Gastroesophageal sphincter (tissue), 4 donors: ENCODE results near the gene ZNF888. TPM values are rescaled to one million over a fixed set of nuclear protein-coding genes. Genes with fewer than 3 reads are reported as not detected.

Experiments used
- ATAC-seq: fragments of 150-250 bp; one replicate; pipeline ENCODE4 v1.9.1; 2016; ENCODE audit warnings: mild to moderate bottlenecking, moderate library complexity
- H3K27ac ChIP-seq, 4 donors: fragments of 200-600 bp; sonication (generic) in 3 of 4; 1 replicate in 3 of 4; 2 replicates in 1 of 4; pipeline ENCODE4 v1.5.1; 2016 to 2019
- H3K27me3 ChIP-seq: fragments of 200-600 bp; sonication (generic); one replicate; pipeline ENCODE4 v1.5.1; 2019
- H3K36me3 ChIP-seq, 2 donors: fragments of 200-600 bp; sonication (generic); one replicate each; pipeline ENCODE4 v1.5.1; 2019; ENCODE audit warnings: control low read depth in 1 of 2
- H3K4me1 ChIP-seq, 3 donors: fragments of 200-600 bp; sonication (generic); 1 replicate in 2 of 3; 2 replicates in 1 of 3; pipeline ENCODE4 v1.5.1; 2016 to 2019; ENCODE audit warnings: control low read depth in 2 of 3
- H3K4me3 ChIP-seq, 2 donors: fragments of 200-600 bp; sonication (generic); one replicate each; pipeline ENCODE4 v1.5.1; 2019; ENCODE audit warnings: mild to moderate bottlenecking in 1 of 2, moderate library complexity in 1 of 2
- H3K9me3 ChIP-seq, 3 donors: fragments of 200-600 bp; sonication (generic); one replicate each; pipeline ENCODE4 v1.5.1; 2017 to 2019; ENCODE audit warnings: control low read depth in 2 of 3
- CTCF ChIP-seq, 4 experiments: fragments of 200-600 bp in 2 of 4; fragments of 450-650 bp in 2 of 4; sonication (generic) in 1 of 4; IDR thresholded peaks; one replicate each; pipeline ENCODE4 v1.5.1; 2017 to 2019; ENCODE audit warnings: antibody characterized with exemption in 4 of 4, mild to moderate bottlenecking in 2 of 4, moderate library complexity in 2 of 4
- EP300 ChIP-seq: sonication (generic); formaldehyde crosslinking; IDR thresholded peaks from one replicate; pipeline ENCODE4 v1.6.1; 2017; ENCODE audit warnings: antibody characterized with exemption, mild to moderate bottlenecking
- POLR2A ChIP-seq, 2 donors: fragments of 450-650 bp; IDR thresholded peaks; one replicate each; pipeline ENCODE4 v1.6.1; 2017; ENCODE audit warnings: antibody characterized with exemption in 2 of 2, mild to moderate bottlenecking in 2 of 2, moderate library complexity in 1 of 2
- POLR2AphosphoS5 ChIP-seq: sonication (generic); formaldehyde crosslinking; IDR thresholded peaks from one replicate; pipeline ENCODE4 v1.6.1; 2017; ENCODE audit warnings: antibody characterized with exemption
- WGBS, 2 donors: methylation state at CpG; one replicate each; pipeline ENCODE4 v1.1.5; 2018; ENCODE audit warnings: low coverage in 1 of 2; 5-methylcytosine and 5-hydroxymethylcytosine counted together
- total RNA-seq, 4 donors: library from RNA; depleted of rRNA; stranded (reverse); fragments of >200 nt; gene quantifications; one replicate each; pipeline ENCODE4 v1.1.0, GENCODE V29; 2016

Gene ZNF888
- total RNA-seq = 1 to 10 TPM; 2.6 to 4.1 (median 3.0) TPM

- ATAC-seq = peak; percentile 99
- H3K4me1 ChIP-seq = peaks cover 0 to 24% (median 3%) of the 10 kb centered on the region in 3 donors
- peak within 1 kb of the TSS; percentile 58 to 70 for H3K4me3 ChIP-seq
- H3K36me3 ChIP-seq = peaks cover 0 to 9% of the 10 kb centered on the region in 2 donors
- WGBS, 2 donors = 3 to 8% methylated on average over 7 to 27 of the region's 55 CpGs
- H3K27me3 ChIP-seq = no peaks in the 10 kb centered on the region
- no peaks in the 10 kb centered on the region for H3K9me3 ChIP-seq
- H3K27ac ChIP-seq = peak within 1 kb of the TSS; percentile 69 to 91 (median 82)
- TF ChIP-seq EP300 (no peak), CTCF (IDR thresholded peaks at IDR 0.05) (no peak), POLR2A (IDR thresholded peaks at IDR 0.05) (peak; percentile 23 to 57), POLR2AphosphoS5 (peak; percentile 52)
Observed at GRCh38 chr19:52922841-52923777, at the start of gene ZNF888. TSS of gene ZNF888 (minus strand) at chr19:52923428. CDS start at chr19:52917873, 5,555 bp downstream.

GRCh38 chr19:52967772-52968171 is 44.5 kb upstream of the ZNF888 start:
- Histone ChIP-seq H3K36me3 (peaks cover 0 to 38% of the 10 kb centered on the region in 2 donors), H3K27ac (no peak overlapping the region), H3K27me3 (no peaks in the 10 kb centered on the region), H3K4me1 (peaks cover 0 to 11% (median 7%) of the 10 kb centered on the region in 3 donors), H3K9me3 (peaks cover 0 to 12% (median 0%) of the 10 kb centered on the region in 3 donors), H3K4me3 (no peak overlapping the region)
- TF ChIP-seq POLR2A (IDR thresholded peaks at IDR 0.05) = no peak
- no peak for TF ChIP-seq EP300
- TF ChIP-seq POLR2AphosphoS5 = no peak
- TF ChIP-seq CTCF (IDR thresholded peaks at IDR 0.05) = no peak
- 96 to 100% methylated on average over 2 of the region's 2 CpGs for WGBS, 2 donors
- ATAC-seq = no peak

- no peak for TF ChIP-seq POLR2A (IDR thresholded peaks at IDR 0.05)
- no peak for TF ChIP-seq POLR2AphosphoS5
- TF ChIP-seq EP300 = no peak
- H3K27ac ChIP-seq = peak overlapping the region; percentile 77 to 91 (median 87)
- WGBS, 2 donors = 0% methylated on average over 4 to 6 of the region's 12 CpGs
Observed at GRCh38 chr19:52963247-52963618, 40.0 kb upstream of the ZNF888 start.

GRCh38 chr19:52962394-52963246 is 39.4 kb upstream of the ZNF888 start, which contains the start of gene ZNF816:
TSS of gene ZNF816 (minus strand) at chr19:52962881. CDS start at chr19:52956089, 6,792 bp downstream.
- WGBS, 2 donors = 0% methylated on average over 4 to 20 of the region's 55 CpGs
- Histone ChIP-seq H3K27ac (peak within 1 kb of the TSS; percentile 77 to 91 (median 87)), H3K9me3 (peaks cover 0 to 31% (median 0%) of the 10 kb centered on the region in 3 donors), H3K4me1 (peaks cover 3 to 26% (median 13%) of the 10 kb centered on the region in 3 donors), H3K36me3 (peaks cover 0 to 26% of the 10 kb centered on the region in 2 donors), H3K27me3 (no peaks in the 10 kb centered on the region), H3K4me3 (peak within 1 kb of the TSS; percentile 61 to 77)
- TF ChIP-seq EP300 = no peak
- peak in 1 of 2 donors; percentile 47 for TF ChIP-seq POLR2A (IDR thresholded peaks at IDR 0.05)
- TF ChIP-seq CTCF (IDR thresholded peaks at IDR 0.05) = no peak
- peak; percentile 73 for TF ChIP-seq POLR2AphosphoS5
- ATAC-seq = peak; percentile 99

More at GRCh38 chr19:52963247-52963618, 40.0 kb upstream of the ZNF888 start:
- ATAC-seq = peak; percentile 37
- Histone ChIP-seq H3K27me3 (no peaks in the 10 kb centered on the region), H3K36me3 (peaks cover 0 to 21% of the 10 kb centered on the region in 2 donors), H3K4me1 (peaks cover 3 to 26% (median 13%) of the 10 kb centered on the region in 3 donors), H3K9me3 (peaks cover 0 to 31% (median 0%) of the 10 kb centered on the region in 3 donors), H3K4me3 (peak overlapping the region; percentile 61 to 77)
